Naive thymus-derived CD8-positive, alpha-beta T cell (primary cell): ENCODE results near the gene ANTXR1. TPM values are rescaled to one million over a fixed set of nuclear protein-coding genes. Genes with fewer than 3 reads are reported as not detected.
A peak's percentile ranks its signal among the peaks of the same experiment; 100 is the strongest.

Source experiments
- ATAC-seq, 2 donors: fragments of 150-1000 bp; cut with Tn5 transposase in 1 of 2; sonication (Bioruptor Pico), chemical (Tn5 transposase) in 1 of 2; 1 replicate in 1 of 2; 2 replicates in 1 of 2; pipeline ENCODE4 v1.10.0; 2021; ENCODE audit warnings: mild to moderate bottlenecking in 2 of 2, moderate library complexity in 2 of 2
- POLR2A ChIA-PET: fragments of 350-600 bp; sonication (Branson Sonifier 250); formaldehyde crosslinking; loops from one replicate; lab custom pipeline; 2021; ENCODE audit warnings: antibody characterized with exemption; lab: Charles Lee
- DNase-seq, 10 donors: peaks; one replicate each; pipeline versions ENCODE4 v3.0.0 to v3.0.0-alpha.2; 2020 to 2022
- H3K27ac Mint-ChIP-seq, 10 donors: one replicate each; pipeline ENCODE4 v1.8.0; 2020 to 2022; ENCODE audit warnings: mild to moderate bottlenecking in 10 of 10, mixed read lengths in 10 of 10, moderate library complexity in 4 of 10, inconsistent platforms in 1 of 10
- H3K27me3 Mint-ChIP-seq, 5 donors: one replicate each; pipeline ENCODE4 v1.8.0; 2021 to 2022; ENCODE audit warnings: mixed read lengths in 5 of 5
- H3K36me3 Mint-ChIP-seq, 3 donors: one replicate each; pipeline ENCODE4 v1.8.0; 2020 to 2022; ENCODE audit warnings: mixed read lengths in 3 of 3, mild to moderate bottlenecking in 2 of 3, inconsistent platforms in 1 of 3
- H3K4me1 Mint-ChIP-seq, 4 donors: one replicate each; pipeline ENCODE4 v1.8.0; 2021 to 2022; ENCODE audit warnings: mixed read lengths in 4 of 4
- H3K4me3 Mint-ChIP-seq, 10 donors: one replicate each; pipeline ENCODE4 v1.8.0; 2020 to 2022; ENCODE audit warnings: mild to moderate bottlenecking in 10 of 10, mixed read lengths in 10 of 10, moderate library complexity in 6 of 10, inconsistent platforms in 1 of 10
- H3K9me3 Mint-ChIP-seq, 9 donors: one replicate each; pipeline ENCODE4 v1.8.0; 2020 to 2022; ENCODE audit warnings: mixed read lengths in 9 of 9, mild to moderate bottlenecking in 3 of 9, inconsistent platforms in 1 of 9, moderate library complexity in 1 of 9
- polyA plus RNA-seq, 3 donors: library from polyadenylated mRNA; unstranded; fragments of 300-500 nt; fragmentation: Illumina TruSeq; gene quantifications; one replicate each; pipeline ENCODE4 v1.2.3, GENCODE V29; 2021
- total RNA-seq, 8 experiments: library from RNA in 2 of 8; stranded (reverse) in 2 of 8; gene quantifications; one replicate each; pipeline ENCODE4 v1.2.3 and lab custom pipeline; 2021 to 2026

ANTXR1 gene
- total and polyA plus RNA-seq, 5 experiments from 2014 or later: 0.08 to 0.20 (median 0.14) TPM; not detected in 2

- Mint-ChIP-seq H3K27me3 (peaks cover 0 to 8% (median 1%) of the 10 kb centered on the region in 5 donors), H3K4me3 (no peak overlapping the region)
Observed at GRCh38 chr2:69143748-69144360, 130.9 kb downstream of the ANTXR1 start.

GRCh38 chr2:69145204-69145603 is 132.2 kb downstream of the ANTXR1 start:
- POLR2A ChIA-PET: no interaction called here
- DNase-seq (no peak), ATAC-seq (no peak)
- Mint-ChIP-seq H3K4me1 (no peaks in the 10 kb centered on the region), H3K27me3 (peaks cover 0 to 8% (median 1%) of the 10 kb centered on the region in 5 donors), H3K9me3 (no peaks in the 10 kb centered on the region), H3K27ac (no peak overlapping the region), H3K4me3 (no peak overlapping the region), H3K36me3 (no peaks in the 10 kb centered on the region)

More at GRCh38 chr2:69143748-69144360, 130.9 kb downstream of the ANTXR1 start:
- Mint-ChIP-seq H3K27ac (no peak overlapping the region), H3K36me3 (no peaks in the 10 kb centered on the region), H3K9me3 (no peaks in the 10 kb centered on the region), H3K4me1 (no peaks in the 10 kb centered on the region)
- DNase-seq: no peak
- no peak for ATAC-seq
- POLR2A ChIA-PET: no interaction called here

GRCh38 chr2:69147841-69148533 is 135.0 kb downstream of the ANTXR1 start:
- no peaks in the 10 kb centered on the region for H3K36me3 Mint-ChIP-seq
- H3K27ac Mint-ChIP-seq: no peak overlapping the region
- ATAC-seq (no peak), DNase-seq (no peak)
- POLR2A ChIA-PET: no interaction called here
- no peaks in the 10 kb centered on the region for H3K4me1 Mint-ChIP-seq
- no peak overlapping the region for H3K4me3 Mint-ChIP-seq
- H3K9me3 Mint-ChIP-seq: no peaks in the 10 kb centered on the region
- peaks cover 0 to 10% (median 3%) of the 10 kb centered on the region in 5 donors for H3K27me3 Mint-ChIP-seq

GRCh38 chr2:69149631-69150215 is 136.7 kb downstream of the ANTXR1 start:
- POLR2A ChIA-PET: no interaction called here
- H3K4me1 Mint-ChIP-seq: no peaks in the 10 kb centered on the region
- no peaks in the 10 kb centered on the region for H3K36me3 Mint-ChIP-seq
- peaks cover 0 to 6% (median 0%) of the 10 kb centered on the region in 5 donors for H3K27me3 Mint-ChIP-seq
- ATAC-seq (no peak), DNase-seq (no peak)
- no peak overlapping the region for H3K4me3 Mint-ChIP-seq
- no peaks in the 10 kb centered on the region for H3K9me3 Mint-ChIP-seq
- H3K27ac Mint-ChIP-seq: no peak overlapping the region

GRCh38 chr2:69151931-69152330 is 139.0 kb downstream of the ANTXR1 start:
- Mint-ChIP-seq H3K9me3 (no peaks in the 10 kb centered on the region), H3K36me3 (no peaks in the 10 kb centered on the region), H3K27me3 (peaks cover 0 to 6% (median 0%) of the 10 kb centered on the region in 5 donors), H3K4me1 (no peaks in the 10 kb centered on the region), H3K27ac (no peak overlapping the region), H3K4me3 (no peak overlapping the region)
- ATAC-seq (no peak), DNase-seq (no peak)
- POLR2A ChIA-PET: no interaction called here

- H3K4me3 Mint-ChIP-seq: no peak overlapping the region
- H3K27ac Mint-ChIP-seq: no peak overlapping the region
- no peak for ATAC-seq
Observed at GRCh38 chr2:69152847-69153583, 140.0 kb downstream of the ANTXR1 start.

GRCh38 chr2:69154106-69154505 is 141.1 kb downstream of the ANTXR1 start:
- Mint-ChIP-seq H3K4me3 (no peak overlapping the region), H3K27me3 (peaks cover 0 to 6% (median 0%) of the 10 kb centered on the region in 5 donors), H3K36me3 (no peaks in the 10 kb centered on the region), H3K4me1 (no peaks in the 10 kb centered on the region), H3K9me3 (no peaks in the 10 kb centered on the region), H3K27ac (no peak overlapping the region)
- ATAC-seq (no peak), DNase-seq (no peak)
- POLR2A ChIA-PET: no interaction called here

More at GRCh38 chr2:69152847-69153583, 140.0 kb downstream of the ANTXR1 start:
- POLR2A ChIA-PET: no interaction called here
- peaks cover 0 to 6% (median 0%) of the 10 kb centered on the region in 5 donors for H3K27me3 Mint-ChIP-seq
- no peak for DNase-seq
- H3K36me3 Mint-ChIP-seq: no peaks in the 10 kb centered on the region
- H3K9me3 Mint-ChIP-seq: no peaks in the 10 kb centered on the region
- H3K4me1 Mint-ChIP-seq: no peaks in the 10 kb centered on the region

GRCh38 chr2:69156624-69157023 is 143.6 kb downstream of the ANTXR1 start:
- Mint-ChIP-seq H3K4me3 (no peak overlapping the region), H3K27me3 (peaks cover 0 to 4% (median 0%) of the 10 kb centered on the region in 5 donors), H3K36me3 (no peaks in the 10 kb centered on the region), H3K4me1 (no peaks in the 10 kb centered on the region), H3K27ac (no peak overlapping the region), H3K9me3 (no peaks in the 10 kb centered on the region)
- ATAC-seq (no peak), DNase-seq (no peak)
- POLR2A ChIA-PET: no interaction called here

GRCh38 chr2:69157441-69157840 is 144.5 kb downstream of the ANTXR1 start:
- POLR2A ChIA-PET: no interaction called here
- Mint-ChIP-seq H3K27me3 (peaks cover 0 to 4% (median 0%) of the 10 kb centered on the region in 5 donors), H3K36me3 (no peaks in the 10 kb centered on the region), H3K4me3 (no peak overlapping the region), H3K4me1 (no peaks in the 10 kb centered on the region), H3K9me3 (no peaks in the 10 kb centered on the region), H3K27ac (no peak overlapping the region)
- DNase-seq: no peak
- ATAC-seq: no peak

GRCh38 chr2:69159986-69160385 is 147.0 kb downstream of the ANTXR1 start:
- ATAC-seq (no peak), DNase-seq (no peak)
- Mint-ChIP-seq H3K27ac (no peak overlapping the region), H3K27me3 (peaks cover 0 to 6% (median 3%) of the 10 kb centered on the region in 5 donors), H3K9me3 (no peaks in the 10 kb centered on the region), H3K4me1 (peaks cover 0 to 9% (median 3%) of the 10 kb centered on the region in 4 donors), H3K36me3 (no peaks in the 10 kb centered on the region), H3K4me3 (no peak overlapping the region)
- POLR2A ChIA-PET: no interaction called here

- H3K36me3 Mint-ChIP-seq: no peaks in the 10 kb centered on the region
- peaks cover 0 to 9% (median 4%) of the 10 kb centered on the region in 4 donors for H3K4me1 Mint-ChIP-seq
- POLR2A ChIA-PET: no interaction called here
- no peak for DNase-seq
- no peak for ATAC-seq
- H3K4me3 Mint-ChIP-seq: no peak overlapping the region
- H3K27me3 Mint-ChIP-seq: peaks cover 2 to 14% (median 6%) of the 10 kb centered on the region in 5 donors
- no peaks in the 10 kb centered on the region for H3K9me3 Mint-ChIP-seq
- H3K27ac Mint-ChIP-seq: no peak overlapping the region
Observed at GRCh38 chr2:69162057-69162456, 149.1 kb downstream of the ANTXR1 start.

GRCh38 chr2:69163109-69163508 is 150.1 kb downstream of the ANTXR1 start:
- Mint-ChIP-seq H3K9me3 (no peaks in the 10 kb centered on the region), H3K4me1 (peaks cover 0 to 9% (median 4%) of the 10 kb centered on the region in 4 donors), H3K4me3 (peak overlapping the region in 1 of 10 donors; percentile 21), H3K36me3 (no peaks in the 10 kb centered on the region), H3K27ac (no peak overlapping the region), H3K27me3 (peaks cover 5 to 16% (median 6%) of the 10 kb centered on the region in 5 donors)
- no peak for ATAC-seq
- no peak for DNase-seq
- POLR2A ChIA-PET: no interaction called here
